HG03575 (cell line): ENCODE results near the gene UROS.

Source experiments
- ATAC-seq: cut with Tn5 transposase; IDR thresholded peaks from one replicate; pipeline ENCODE4 v1.9.1; 2021; ENCODE audit not compliant: unreplicated experiment, insufficient number of reproducible peaks, low FRiP score; ENCODE audit errors: extremely low read depth

Gene UROS

DNA sequence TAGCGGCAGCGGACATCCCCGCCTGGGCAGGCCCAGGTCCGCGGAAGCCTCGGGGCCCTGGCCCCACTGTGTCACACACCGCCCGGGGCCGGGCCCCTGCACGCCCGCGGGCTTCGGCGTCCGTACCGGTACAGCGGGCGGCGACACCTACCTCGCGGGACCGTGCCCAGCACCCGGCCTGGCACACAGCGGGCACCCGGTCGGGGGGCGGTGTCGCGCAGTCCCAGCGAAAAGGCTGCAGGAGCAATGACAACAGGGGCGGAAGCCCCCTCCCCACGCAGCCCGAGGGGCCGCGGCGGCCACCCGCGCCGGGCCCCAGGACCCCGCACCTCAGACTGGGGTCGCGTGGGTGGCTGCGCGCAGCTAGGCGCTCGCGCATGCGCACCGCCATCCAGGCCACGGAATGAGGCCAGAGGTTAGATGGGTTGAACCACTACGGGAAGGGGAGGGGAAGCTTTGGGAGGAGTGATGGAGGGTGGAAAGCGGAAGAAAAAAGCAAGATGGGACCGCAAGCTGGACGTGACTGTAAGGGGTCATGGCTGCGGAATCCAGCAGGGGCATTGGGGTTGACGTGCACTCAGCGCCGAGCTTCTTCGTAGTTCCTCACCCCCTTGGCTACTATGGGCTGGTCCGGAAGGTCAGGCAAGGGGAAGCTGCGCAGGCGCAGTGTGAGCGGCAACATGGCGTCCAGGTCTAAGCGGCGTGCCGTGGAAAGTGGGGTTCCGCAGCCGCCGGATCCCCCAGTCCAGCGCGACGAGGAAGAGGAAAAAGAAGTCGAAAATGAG is at the start of gene UROS, which contains the start of gene BCCIP:
UROS (minus strand) TSS at position 381 of the 785 bp plus-strand sequence. CDS start 6,759 bp downstream, outside the sequence.
BCCIP (plus strand) TSS at position 669 of the 785 bp plus-strand sequence; CDS start at position 681, 12 bp downstream.
- ATAC-seq, result peak; percentile 30

DNA sequence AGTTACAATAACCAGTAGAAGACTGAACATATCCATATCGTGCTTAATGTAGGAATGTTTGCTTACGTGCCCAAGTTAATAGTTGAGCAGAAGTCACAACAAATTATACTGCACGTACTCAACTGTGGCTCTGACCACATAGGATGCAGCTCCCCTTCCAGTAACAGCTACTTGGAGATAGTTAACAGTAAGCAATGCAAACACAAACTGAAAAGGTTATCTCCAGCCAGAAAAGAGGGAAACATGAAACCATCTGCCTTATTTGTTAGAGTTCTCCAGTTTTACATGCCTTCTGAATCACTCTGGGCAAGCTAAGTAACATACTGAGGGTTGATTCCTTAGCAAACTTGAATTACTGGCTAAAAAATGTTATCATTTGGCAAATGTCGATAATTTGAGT is 48.3 kb upstream of the UROS start:
- ATAC-seq, result no peak

DNA sequence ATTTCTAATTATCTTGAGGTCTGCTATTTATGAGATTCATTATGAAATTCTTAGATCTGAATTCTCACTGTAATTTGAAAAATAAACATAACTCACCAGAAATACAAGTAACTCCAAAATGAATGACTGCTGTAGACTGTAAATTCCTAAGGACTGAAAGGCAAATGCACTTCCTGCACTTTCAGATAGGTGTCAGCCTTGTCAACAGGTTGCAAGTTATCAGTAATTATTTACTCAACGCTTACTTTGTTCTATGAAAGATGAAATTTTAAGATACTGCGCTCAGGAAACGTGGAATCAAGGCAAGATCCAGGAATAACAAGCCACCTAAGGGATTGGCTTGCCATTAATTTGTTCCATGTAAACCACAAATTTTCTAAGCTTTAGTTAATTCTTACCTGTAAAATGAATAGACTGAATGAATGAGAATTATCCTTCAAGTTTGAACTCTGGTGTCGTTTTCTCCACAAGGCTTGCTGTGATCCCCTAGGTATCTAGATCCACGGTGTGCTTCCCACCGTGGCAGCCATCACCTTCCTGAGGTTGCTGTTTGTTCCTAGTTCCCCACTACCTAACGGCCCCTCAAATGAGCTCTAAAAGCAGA is 45.4 kb upstream of the UROS start:
- ATAC-seq, result no peak

DNA sequence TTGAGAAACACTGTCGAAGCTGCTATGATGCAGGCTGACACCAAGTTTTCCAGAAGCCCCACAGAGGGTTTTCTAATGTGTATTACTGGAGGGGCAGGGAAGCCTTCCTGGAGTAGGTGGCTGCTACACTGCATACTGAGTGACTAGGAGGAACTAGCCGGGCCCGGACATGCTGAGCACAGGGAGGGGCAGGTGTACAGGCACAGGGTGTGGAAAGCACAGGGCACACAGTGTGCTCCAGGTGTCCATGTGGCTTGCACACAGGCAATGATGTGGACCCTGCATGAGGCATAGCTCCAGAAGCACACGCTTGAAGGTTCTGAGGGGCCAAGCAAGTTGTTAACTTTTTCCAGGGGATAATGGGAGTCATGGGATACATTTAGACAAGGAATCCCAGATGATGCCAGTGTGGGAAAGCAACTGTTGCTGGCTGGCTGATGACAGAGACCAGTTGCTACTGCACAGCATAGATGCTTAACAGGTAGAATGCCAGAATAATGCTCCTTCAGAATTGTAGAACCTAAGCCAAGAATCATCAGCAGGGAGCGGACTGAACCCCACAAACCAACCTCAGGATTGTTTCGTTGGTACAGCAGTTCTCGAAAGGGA is 43.5 kb upstream of the UROS start:
- ATAC-seq, result no peak

DNA sequence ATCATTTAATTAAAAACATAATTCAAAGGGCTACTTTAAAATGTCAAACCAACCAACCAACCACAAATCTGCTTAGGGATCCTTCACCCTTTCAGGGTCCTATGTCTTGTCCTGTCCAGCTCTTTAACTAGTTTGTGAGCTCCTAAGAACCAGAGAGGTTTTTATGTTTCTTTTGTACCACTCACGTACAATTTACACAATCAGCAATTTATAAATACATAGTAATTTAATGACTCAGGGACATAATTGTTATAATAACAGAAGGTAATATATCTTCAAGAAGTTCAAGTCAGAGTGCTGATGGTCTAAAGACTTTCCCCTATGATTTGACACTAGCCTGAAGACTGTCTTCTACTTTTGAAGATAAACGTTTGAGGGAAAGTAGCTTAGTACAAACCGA is 42.1 kb upstream of the UROS start:
- no peak for ATAC-seq

DNA sequence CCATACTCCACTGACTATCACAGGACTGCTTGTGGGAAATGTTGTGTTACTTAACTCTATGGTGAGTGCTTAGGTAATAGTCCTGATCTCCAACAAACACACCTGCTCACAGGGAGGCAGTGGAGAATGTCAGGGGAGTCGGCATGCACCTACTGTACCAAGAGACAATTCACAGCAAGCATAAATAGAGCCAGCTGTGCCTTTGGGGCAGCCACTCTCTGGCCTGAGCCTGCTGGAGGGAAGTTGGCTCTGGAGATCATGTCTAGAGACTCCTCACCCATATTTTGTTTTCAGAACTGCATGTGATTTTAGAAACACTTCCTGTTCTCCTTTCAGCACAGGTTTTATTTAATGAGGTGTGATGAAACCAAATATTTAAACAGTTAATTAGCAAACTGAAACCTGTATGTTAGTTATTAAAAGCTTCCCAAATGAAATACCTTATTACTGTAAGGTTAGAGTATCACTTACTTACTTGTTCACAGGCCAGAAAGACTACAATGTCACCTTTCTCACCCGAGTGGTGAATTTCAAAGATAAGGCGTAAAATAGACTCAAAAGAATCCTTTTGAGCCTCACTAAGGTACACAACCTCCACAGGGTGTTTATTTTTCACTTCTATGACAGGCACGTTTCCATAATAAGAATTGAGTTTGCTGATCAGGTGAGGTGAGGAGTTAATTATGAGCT is 36.2 kb upstream of the UROS start:
- no peak for ATAC-seq

DNA sequence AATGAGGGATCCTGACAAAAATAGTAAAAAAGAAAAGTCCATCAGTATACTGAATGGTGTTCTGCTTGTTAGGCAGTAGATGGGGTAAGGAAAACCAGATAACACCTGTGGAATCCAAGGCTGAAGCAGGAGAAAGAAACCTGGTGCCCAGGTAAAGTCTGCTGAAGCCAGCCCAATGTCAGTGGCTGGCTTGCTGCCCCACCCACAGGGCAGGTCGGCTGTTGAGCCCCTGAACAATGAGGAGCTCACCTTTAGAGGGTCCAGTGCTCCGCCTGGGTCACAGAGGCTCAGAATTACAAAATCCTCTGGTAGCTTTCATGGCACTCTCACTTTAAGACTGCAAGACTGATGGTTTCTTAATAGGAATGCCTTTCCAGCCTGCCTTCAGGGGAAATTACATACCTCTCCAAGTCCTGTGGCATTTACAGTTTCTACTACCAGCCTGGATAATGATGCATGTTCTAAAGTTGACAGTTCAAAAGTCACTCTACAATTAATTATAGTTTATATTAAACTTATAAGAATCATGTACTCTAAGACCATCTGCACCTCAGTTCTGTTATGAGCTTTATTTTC is 34.2 kb upstream of the UROS start:
- no peak for ATAC-seq

DNA sequence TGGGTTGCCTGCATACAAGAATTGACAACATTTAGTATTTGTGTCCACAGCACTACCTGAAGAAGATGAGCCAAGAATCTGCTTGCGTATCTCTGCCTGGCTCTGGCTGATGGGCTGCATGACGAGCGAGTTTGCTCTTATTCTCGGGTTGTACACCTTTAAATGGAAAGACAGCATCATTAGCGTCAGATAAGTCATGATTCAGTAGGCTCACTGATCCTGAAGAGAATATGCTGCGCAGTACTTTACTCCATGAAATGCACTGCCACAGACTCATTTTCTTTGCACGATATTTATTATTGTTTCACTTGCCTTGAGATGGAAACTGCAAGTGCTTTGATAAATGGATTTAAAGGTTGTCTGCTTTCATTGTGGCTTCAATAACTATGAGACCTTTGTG is 29.4 kb upstream of the UROS start:
- no peak for ATAC-seq

DNA sequence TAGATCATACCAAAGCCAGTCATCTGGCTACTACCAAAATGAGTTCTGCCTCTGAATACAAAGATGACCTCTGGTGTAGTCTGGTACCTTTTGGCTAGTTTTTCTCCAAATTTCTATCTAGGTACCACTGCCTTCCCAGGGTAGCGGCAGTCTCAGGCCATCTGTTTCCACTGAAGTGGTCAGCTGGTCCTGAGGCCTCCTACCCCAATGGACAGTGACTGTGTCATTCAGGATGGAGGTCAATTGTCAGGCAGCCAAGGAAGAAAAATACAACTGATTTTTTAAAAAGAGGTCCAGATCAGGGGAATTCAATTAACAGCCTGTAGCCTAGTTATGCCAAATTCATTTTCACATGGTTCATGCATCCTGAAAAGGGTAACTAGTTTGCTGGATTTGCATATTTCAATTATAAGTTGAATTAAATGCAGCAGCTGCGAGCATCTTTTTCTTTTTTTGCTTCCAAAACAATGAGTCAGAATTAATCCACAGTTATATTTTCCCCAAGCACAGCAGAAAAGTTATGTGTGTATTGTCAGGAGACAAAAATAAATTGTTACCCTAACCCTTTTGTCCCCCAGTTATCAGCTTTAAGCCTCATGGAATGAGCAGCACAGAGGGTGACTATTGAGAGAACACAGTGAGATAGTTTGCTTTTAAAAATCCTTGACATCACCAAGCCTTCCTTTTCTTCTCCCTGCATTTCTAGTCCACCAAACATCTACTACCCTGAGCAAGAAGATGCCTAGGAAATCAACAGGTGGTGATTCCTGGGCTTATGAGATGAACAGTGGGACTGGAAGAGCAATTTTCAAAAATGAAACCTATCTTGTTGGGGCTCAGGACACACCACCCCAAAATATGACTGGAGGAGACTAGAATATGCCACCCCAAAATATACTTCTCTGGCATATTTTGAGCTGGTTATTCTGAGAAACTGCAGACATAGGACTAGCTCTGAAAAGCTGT is 28.0 kb upstream of the UROS start:
- no peak for ATAC-seq

DNA sequence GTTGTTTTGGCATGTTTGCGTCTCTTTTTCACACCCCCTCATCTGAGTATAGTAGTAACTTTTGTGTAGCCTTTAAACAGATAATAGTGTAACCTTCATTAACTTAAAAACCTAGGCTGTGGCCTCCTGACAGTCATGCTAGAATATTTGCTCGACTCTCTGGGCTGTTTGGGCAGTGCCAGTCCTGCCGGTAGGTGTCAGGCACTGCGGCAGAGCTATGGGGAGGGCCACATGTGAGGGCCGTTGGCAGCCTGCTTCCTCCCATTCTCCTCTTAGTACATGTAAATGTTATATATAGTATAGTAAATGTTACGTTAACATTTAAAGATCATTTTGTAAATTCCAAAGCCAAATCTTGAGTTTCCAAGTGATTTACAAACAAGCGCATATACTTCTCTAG is 26.4 kb upstream of the UROS start:
- ATAC-seq, result no peak

DNA sequence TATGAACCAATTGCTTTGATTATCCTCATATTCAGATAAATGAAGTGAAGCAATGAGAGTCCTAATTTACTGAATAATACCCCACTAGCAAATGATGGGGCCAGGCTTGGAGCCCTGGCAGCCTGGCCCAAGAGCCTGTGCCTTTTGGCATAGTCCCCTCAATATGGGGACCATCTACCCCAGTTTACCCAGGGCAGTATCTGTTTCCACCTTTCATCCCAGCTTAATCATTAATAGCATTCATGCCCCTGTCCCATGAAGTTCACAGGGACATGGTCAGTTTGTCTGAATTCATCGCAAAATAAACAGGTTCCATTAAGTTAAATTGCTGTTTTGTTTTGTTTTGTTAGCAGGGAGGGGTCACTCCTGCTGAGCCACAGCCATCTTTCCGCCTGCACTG is 25.8 kb upstream of the UROS start:
- ATAC-seq, result no peak

DNA sequence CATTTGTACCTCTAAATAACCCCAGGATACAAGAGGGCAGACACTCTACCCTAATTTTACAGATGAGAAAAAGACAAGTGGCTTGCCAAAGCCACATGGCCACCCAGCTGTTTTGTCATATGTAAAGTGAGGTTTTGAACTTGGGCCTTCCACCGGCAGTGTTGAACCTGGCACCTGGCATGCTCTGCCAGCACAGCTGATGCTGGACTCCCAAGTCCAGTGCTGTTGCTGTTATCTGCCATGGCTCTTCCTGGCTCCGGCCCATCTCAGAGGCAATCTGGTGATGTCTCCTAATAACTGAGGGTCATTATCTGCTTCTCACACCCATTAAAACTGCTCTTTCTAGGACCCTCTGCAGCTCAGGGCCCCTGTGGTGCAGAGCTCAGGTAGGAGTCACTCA is 25.3 kb upstream of the UROS start:
- ATAC-seq, result no peak

DNA sequence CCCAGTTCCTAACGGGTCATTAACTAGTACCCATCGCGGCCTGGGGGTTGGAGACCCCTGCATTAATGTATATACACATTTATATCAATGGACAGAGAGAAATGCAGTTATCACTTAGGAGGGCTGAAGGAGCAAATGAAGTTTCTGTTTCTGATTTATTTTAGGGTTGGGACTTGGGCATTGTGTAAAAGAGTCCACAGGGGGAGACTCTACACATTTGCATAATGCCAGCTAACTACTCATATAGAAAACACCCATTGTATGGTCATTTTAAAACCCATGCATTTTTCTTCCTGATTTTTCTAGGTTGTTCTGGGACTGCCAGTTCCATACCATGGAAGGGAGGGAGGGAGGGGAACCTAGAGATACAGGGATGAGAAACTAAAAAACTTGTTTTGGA is 23.8 kb upstream of the UROS start:
- no peak for ATAC-seq

DNA sequence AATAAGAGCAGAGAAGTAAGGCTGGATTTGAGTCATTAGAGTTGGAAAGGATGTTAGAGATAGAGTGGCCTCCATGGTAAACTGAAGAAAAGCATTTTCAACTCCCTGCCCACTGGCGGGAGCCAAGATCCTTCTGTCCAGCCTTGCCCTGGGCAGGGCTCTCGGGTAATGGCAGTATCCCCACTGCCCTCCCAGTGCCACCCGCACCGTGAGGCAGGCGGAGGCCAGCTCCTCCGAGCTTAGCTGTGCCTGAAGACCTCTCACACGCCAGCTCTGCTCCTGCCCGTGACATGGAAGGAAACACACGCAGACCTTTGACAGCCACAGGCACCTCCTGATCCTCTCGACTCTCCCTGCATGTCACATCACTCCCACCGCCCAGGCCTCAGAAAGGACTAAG is 22.6 kb upstream of the UROS start:
- no peak for ATAC-seq

DNA sequence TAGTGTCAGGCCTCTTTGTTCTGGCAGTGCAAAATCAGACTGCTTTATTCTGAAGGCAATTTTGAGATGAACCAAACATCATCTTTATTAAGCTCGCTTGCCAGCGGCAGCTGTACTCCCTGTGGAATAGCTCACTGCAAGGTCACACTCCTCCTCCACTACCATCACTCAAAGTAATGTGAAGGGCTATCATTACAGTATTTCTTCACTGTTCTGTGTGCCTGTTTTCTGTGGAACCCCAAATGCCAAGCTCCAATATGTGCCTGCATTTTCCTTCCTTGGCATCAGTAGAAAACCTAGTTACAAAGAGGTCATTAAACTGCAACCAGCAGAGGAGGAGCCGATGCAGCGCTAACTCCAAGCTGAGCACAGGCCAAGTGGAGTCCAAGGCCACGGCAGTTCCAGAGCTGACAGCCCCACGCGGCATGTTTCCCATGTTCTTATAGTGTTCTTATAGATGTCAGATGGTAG is 21.7 kb upstream of the UROS start:
- no peak for ATAC-seq

DNA sequence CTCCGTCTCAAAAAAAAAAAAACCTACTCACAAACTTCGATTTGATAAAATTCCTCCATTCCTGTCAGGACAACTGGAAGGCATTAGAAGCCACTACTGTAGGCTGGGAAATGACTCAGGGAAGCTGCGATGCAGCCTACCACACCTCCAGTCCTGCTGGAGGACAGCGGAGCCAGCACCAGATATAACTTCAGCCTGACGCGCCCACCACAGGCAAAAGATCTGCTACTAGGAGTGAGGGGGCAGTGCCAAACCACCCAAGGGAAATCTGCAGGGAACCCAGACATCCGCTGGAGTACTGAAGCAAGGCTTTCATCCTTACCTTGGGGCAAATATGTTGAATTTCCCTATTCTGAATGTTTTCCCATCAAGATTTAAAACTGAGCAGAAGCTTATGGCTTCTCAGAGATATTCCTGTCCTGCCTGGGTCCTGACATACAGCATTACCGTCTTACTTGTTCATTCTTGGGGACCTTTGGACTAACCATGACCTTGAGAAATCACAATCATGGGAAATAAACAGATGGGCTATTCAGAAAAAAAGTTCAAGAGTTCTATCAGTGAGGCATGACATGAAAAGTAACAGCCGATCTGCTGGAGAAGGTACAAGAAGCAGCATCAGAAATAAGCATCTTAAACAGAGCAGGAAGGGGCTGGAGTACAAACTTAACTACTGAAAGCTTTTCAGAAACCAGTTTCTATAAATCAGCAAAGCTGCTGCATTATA is 20.7 kb upstream of the UROS start:
- no peak for ATAC-seq

DNA sequence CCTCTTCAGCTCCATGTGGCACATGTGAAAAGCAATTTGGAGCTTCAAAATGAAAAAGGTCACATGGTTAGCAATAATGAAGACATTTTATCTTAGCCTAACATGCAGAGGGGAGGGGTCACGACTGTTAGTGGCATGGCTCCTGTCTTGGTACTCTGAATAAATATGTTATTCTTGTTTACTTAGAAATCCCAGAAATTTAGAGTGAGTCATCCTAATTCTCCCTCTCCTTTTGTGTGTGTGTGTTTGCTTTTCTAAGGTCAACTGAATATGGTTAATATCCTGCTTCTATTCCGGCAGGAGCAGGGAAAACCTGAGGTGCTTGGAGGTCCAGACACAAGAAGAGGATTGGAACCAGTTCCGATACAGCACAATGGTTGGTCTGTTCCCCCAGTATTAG is 17.9 kb upstream of the UROS start:
- ATAC-seq, result no peak

DNA sequence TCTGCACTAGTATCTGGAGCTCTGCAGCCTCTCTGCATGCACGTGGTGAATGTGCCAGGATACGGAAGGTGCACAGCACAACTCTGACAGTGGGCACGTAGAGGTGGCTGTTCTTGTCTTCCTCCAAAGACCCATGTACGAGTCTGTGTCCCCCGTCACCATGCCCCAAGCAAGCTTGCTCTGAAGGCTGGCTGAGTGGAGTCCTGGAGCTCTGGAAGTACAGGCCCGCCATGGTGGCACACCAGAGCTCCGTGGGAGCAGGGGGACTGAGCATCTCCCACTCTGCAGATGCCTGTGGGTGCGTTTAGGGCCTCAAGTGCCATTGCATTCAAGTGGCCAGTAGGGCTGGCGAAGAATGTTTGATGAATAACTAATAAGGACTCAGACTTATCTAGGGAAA is 17.3 kb upstream of the UROS start:
- no peak for ATAC-seq
